Loucy (cell line): Measurements from ENCODE around the gene SERINC4.

Experiments
- EZH2phosphoT487 ChIP-seq: fragments of 200-600 bp; IDR thresholded peaks from 2 replicates; pipeline ENCODE4 v1.6.1; 2018; ENCODE audit warnings: antibody characterized with exemption, mild to moderate bottlenecking, moderate library complexity, borderline replicate concordance
- TF ChIP-seq, protein P1 (sequence below): fragments of 200-600 bp; sonication (generic); conservative IDR thresholded peaks from 2 replicates; pipeline ENCODE4 v1.5.1; 2014; ENCODE audit warnings: mild to moderate bottlenecking, antibody characterized with exemption, low read length

DNA sequence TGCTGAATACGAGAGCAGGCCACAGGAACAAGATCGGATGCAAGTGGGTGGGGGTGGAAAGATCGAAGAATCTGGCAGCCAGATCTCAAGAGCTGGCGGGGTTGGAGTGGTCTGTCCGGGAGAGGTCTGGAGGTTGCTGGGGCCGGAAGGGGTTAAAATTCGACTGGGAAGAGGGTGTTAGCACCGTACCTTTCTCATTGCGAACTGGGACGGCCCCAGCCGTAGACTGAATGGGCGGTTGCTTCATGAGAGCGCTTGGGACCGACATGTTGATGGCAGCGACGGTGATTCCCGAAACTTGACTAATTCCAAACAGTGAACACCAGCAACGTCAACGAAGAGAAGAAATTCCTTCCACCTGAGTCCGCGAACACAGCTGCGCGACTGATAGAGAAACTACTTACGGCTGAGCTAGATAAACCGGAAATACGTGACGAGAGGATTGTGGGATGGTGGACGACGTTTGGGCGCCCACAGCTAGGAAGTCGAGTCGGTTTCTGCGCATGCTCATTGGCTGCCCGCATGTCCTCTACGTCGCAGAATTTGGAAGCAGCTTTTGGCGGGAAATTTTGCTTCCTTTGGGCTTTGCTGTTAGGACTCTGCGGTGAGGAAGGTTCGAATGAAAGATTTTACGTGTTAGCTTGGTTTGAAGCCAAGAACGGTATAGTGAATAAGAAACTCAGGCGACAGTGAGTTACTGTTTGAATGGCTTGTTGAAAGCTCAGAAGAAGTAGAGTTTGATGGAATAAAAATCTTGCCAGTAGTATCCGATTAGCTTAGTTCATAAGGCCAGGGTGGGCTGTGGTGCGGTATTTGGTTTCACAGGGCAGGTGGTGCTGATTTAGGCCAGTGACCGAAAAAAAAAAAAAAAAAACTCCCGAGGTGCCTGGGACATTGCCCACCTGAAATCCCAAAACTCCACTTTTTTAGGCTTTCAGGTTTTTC is 24.6 kb upstream of the SERINC4 start, which contains the start of gene MFAP1:
- TF ChIP-seq, protein P1, sequence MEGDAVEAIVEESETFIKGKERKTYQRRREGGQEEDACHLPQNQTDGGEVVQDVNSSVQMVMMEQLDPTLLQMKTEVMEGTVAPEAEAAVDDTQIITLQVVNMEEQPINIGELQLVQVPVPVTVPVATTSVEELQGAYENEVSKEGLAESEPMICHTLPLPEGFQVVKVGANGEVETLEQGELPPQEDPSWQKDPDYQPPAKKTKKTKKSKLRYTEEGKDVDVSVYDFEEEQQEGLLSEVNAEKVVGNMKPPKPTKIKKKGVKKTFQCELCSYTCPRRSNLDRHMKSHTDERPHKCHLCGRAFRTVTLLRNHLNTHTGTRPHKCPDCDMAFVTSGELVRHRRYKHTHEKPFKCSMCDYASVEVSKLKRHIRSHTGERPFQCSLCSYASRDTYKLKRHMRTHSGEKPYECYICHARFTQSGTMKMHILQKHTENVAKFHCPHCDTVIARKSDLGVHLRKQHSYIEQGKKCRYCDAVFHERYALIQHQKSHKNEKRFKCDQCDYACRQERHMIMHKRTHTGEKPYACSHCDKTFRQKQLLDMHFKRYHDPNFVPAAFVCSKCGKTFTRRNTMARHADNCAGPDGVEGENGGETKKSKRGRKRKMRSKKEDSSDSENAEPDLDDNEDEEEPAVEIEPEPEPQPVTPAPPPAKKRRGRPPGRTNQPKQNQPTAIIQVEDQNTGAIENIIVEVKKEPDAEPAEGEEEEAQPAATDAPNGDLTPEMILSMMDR, result no peak
- TF ChIP-seq EZH2phosphoT487, result no peak
